ENCODE measurements around the gene CD44. TPM values are rescaled to one million over a fixed set of nuclear protein-coding genes. Genes with fewer than 3 reads are reported as not detected.

CD44 gene
- total RNA-seq, 4 donors from 2014 or later: 164 to 302 (median 189) TPM

DNA sequence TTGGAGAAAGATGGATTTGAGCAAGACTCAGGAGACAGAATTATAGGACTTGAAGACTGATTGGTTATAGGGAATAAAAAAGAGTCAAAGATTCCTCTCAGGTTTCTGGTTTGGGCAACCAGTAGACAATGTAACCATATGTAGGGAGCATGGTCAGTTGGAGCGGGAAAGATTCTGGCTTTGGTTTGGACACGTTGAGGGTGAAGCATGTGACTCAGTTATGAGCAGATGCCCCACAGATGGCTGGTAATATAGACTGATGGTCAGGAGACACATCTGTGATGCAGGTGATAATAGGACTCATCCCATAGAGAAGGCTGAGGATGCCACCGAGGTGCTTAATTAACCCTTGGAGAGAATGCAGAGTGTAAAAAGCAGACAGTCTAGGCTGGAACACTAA lies 132.1 kb downstream of the CD44 start:
- H3K4me1 ChIP-seq: peaks cover 13 to 26% of the 10 kb centered on the region in 2 donors
- intact Hi-C loops (cut with DNase I): no loop called here
- H3K4me3 ChIP-seq (replicated peaks in 1 of 3): no peak overlapping the region
- 92 to 95% methylated on average over 3 of the region's 3 CpGs for WGBS, 2 donors
- no peak overlapping the region for H3K27ac ChIP-seq
- no peaks in the 10 kb centered on the region for H3K27me3 ChIP-seq
- TF ChIP-seq, protein P1, sequence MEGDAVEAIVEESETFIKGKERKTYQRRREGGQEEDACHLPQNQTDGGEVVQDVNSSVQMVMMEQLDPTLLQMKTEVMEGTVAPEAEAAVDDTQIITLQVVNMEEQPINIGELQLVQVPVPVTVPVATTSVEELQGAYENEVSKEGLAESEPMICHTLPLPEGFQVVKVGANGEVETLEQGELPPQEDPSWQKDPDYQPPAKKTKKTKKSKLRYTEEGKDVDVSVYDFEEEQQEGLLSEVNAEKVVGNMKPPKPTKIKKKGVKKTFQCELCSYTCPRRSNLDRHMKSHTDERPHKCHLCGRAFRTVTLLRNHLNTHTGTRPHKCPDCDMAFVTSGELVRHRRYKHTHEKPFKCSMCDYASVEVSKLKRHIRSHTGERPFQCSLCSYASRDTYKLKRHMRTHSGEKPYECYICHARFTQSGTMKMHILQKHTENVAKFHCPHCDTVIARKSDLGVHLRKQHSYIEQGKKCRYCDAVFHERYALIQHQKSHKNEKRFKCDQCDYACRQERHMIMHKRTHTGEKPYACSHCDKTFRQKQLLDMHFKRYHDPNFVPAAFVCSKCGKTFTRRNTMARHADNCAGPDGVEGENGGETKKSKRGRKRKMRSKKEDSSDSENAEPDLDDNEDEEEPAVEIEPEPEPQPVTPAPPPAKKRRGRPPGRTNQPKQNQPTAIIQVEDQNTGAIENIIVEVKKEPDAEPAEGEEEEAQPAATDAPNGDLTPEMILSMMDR (IDR thresholded peaks at IDR 0.05): no peak
- no peak for TF ChIP-seq POLR2A (IDR thresholded peaks at IDR 0.05)
- no peaks in the 10 kb centered on the region for H3K9me3 ChIP-seq
- no peaks in the 10 kb centered on the region for H3K36me3 ChIP-seq
- DNase-seq: no peak

DNA sequence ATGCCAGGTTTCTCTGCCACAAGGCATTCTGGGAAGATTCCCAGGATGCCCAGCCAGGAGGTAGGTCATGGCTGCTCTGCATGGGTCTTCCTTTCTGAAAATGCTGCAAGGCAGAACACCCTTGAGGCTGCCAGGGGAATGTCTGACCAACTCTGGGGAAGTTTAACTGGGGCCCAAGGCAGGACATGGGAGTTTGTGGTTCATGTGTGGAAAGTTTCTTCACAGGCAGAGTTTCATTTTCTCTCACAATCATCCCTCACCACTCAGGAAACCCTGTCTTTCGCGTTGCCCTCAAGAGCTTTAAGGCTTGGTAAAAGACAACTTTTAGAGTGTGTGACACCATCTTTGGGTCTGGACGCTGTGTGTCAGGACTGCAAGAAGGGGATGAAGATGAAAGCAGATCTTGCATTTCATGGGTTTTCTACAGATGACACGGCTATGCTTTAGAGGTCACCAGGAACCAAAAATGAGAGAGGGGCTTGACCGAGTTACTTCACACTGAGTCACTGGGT lies 133.5 kb downstream of the CD44 start:
- DNase-seq: no peak
- Histone ChIP-seq H3K4me1 (peaks cover 10 to 26% of the 10 kb centered on the region in 2 donors), H3K9me3 (no peaks in the 10 kb centered on the region), H3K27me3 (no peaks in the 10 kb centered on the region), H3K27ac (no peak overlapping the region), H3K36me3 (no peaks in the 10 kb centered on the region), H3K4me3 (replicated peaks in 1 of 3) (no peak overlapping the region)
- TF ChIP-seq, protein P1 (IDR thresholded peaks at IDR 0.05): no peak
- no peak for TF ChIP-seq POLR2A (IDR thresholded peaks at IDR 0.05)
- WGBS, 2 donors: 82 to 90% methylated on average over 5 of the region's 5 CpGs
- intact Hi-C loops (cut with DNase I): no loop called here

DNA sequence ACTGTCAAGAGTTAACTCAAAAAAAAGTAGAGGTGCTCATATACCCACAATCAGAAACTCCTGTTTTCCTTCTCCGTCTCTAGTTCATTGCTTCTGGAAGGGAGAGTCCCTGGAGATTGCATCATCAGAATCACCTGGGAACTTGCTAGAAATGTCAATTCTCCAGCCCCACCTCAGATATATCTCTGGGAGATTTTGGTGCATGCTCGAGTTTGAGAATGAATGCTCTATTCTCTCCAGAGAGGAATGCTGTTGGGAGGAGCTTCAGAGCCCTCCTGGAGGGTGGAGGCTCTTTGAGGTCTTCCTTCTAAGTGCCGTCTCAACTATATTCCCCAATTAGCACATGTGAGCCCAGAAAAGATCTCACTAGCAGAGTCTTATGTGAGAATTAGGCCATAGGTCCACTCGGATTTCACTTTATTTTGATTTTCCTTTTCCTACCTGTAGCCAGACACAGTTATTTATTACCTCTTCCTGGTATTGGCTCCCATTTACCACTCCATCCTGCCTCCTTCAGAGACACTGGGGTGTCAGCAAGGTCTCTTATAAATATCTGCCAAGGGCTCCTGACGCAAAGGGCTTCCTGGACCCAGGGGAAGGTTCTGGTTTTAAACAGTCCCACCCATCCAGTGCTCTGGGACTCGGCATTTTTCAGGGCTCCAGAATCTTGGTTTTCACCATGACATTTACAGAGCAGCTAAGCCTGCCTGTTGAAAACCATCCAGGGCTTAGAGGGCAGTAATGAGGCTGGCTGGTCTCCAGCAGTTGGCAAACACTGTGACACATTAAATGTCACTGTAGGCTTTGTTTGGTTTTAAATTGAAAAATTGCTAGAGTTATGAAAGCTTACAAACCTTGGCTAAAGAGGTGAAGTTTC lies 136.2 kb downstream of the CD44 start:
- H3K4me1 ChIP-seq: peaks cover 8 to 26% of the 10 kb centered on the region in 2 donors
- no peaks in the 10 kb centered on the region for H3K9me3 ChIP-seq
- TF ChIP-seq POLR2A (IDR thresholded peaks at IDR 0.05): no peak
- TF ChIP-seq, protein P1 (IDR thresholded peaks at IDR 0.05): no peak
- peak; percentile 71 to 77 for DNase-seq
- no peaks in the 10 kb centered on the region for H3K27me3 ChIP-seq
- no peak overlapping the region for H3K4me3 ChIP-seq (replicated peaks in 1 of 3)
- intact Hi-C loops (cut with DNase I): no loop called here
- peak overlapping the region; percentile 50 to 58 (median 52) for H3K27ac ChIP-seq
- no peaks in the 10 kb centered on the region for H3K36me3 ChIP-seq
- WGBS, 2 donors: 36 to 38% methylated on average over 6 of the region's 6 CpGs

DNA sequence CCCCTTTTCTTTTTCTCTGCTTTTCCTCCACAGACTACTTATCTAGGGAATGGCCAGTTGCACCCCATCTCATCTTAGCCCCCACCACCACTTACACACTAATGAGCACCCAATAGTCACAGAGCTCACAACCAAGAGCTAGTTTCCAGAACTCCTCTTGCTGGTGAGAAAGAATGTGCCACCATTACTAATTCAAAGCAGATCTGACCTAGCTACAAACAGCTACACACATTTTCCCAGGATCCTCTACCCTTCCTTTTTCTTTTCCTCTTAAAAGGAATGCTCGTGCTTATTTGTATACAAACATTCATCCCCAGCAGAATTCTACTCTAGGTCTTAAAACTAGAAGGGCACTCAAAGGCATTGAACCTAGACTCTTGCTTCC lies 136.8 kb downstream of the CD44 start:
- Histone ChIP-seq H3K9me3 (no peaks in the 10 kb centered on the region), H3K4me1 (peaks cover 8 to 26% of the 10 kb centered on the region in 2 donors), H3K36me3 (no peaks in the 10 kb centered on the region), H3K27me3 (no peaks in the 10 kb centered on the region), H3K4me3 (replicated peaks in 1 of 3) (no peak overlapping the region), H3K27ac (peak overlapping the region; percentile 50 to 58 (median 52))
- intact Hi-C loops (cut with DNase I): no loop called here
- TF ChIP-seq, protein P1 (IDR thresholded peaks at IDR 0.05): no peak
- TF ChIP-seq POLR2A (IDR thresholded peaks at IDR 0.05): no peak
- DNase-seq: no peak
- WGBS, 2 donors: 77 to 88% methylated on average over 1 of the region's 1 CpG

All from thyroid gland (tissue), 4 donors.